ENCODE data around the gene CCDC85C.

CCDC85C gene

DNA sequence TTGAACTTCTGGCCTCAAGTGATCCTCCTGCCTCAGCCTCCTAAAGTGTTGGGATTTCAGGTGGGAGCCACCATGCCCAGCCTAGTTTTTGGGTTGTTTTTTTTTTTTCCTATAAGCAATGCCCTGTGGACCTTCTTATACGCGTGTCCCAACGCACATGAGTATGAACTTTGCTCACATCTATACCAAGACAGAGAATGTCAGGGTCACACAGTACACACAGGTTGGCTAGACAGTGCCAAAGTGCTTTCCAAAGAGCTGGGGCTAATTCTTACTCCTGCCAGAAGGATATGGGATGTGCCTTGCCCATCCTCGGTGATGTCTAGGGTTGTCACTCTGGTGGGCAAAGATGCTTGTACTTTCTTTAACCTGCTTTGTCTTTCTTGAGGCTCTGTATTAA lies 7.6 kb upstream of the CCDC85C start:
- no peaks in the 10 kb centered on the region for H3K36me3 ChIP-seq (ENCODE audit: control insufficient read depth, insufficient read depth, low read length)
- no peak overlapping the region for H3K4me3 ChIP-seq (ENCODE audit: low read length)
- H3K27me3 ChIP-seq (ENCODE audit: control insufficient read depth, insufficient read depth, low read length): no peaks in the 10 kb centered on the region
- H3K27ac ChIP-seq (ENCODE audit: low read depth, low read length): no peak overlapping the region
- H3K9ac ChIP-seq (ENCODE audit: low read length): no peak overlapping the region
- H3K4me1 ChIP-seq (ENCODE audit: control insufficient read depth, insufficient read depth, low read length): no peaks in the 10 kb centered on the region

DNA sequence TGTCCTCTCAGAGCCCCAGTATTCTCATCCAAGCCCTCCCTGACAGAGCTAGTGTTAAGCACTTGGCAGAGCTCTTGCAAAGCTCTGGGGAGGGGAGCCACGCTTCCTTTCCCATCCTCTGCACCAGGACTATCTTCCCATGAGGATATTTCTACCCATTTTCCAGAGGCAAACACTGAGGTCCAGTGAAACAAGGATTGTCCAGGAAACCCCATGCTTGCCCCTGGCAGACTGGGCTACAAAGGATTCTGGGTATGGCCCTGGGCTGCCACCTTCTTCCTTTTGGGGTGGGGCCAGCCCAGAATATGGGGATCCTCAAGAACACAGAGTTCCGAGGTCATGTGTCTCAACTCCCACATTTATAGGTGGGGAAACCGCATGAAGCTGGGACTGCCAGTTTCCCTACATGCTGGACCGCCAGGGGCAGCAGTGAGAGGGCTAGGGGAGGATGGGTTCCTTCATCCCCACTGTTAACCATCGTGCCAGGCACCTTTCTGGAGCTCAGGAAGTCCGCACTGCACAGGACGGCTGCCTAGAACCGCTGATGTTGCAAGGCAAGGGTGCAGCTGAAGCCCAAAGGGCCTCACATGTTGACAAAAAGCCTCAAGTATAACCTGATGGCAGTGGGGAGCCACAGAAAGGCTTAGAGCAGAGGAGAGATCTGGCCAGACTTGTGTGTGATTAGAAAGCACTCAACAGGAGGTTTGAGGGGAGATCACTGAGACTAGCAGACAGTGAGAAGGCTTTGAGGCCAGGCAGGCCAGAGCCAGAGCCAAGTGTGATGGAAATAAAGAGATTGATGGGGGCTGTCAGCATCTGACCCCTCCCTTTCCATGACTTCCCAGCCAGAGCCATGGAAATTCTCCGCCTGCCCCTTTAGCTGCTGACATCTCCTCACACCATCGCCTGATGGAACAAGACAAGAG lies 5.5 kb upstream of the CCDC85C start:
- no peak overlapping the region for H3K4me3 ChIP-seq (ENCODE audit: low read length)
- no peaks in the 10 kb centered on the region for H3K36me3 ChIP-seq (ENCODE audit: control insufficient read depth, insufficient read depth, low read length)
- no peaks in the 10 kb centered on the region for H3K4me1 ChIP-seq (ENCODE audit: control insufficient read depth, insufficient read depth, low read length)
- H3K27ac ChIP-seq (ENCODE audit: low read depth, low read length): no peak overlapping the region
- H3K27me3 ChIP-seq (ENCODE audit: control insufficient read depth, insufficient read depth, low read length): no peaks in the 10 kb centered on the region
- H3K9ac ChIP-seq (ENCODE audit: low read length): no peak overlapping the region

DNA sequence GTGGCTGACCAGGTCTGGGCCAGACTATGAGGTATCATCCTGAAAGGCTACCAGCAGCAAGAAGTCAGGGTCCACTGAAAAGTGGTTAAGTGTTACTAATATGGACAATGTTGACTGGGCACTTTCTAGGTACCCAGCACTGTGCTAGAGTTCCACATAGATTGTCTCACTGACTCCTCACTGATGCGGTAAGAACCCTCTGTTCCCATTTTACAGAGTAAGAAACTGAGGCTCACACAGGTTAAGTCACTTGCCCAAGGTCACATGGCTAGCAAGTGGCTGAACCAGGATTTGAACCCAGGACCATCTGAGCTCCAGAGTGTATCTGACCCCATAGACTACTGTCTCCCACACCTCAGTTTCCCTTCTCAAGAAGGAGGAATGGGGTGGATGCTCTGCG lies 4.6 kb upstream of the CCDC85C start:
- H3K27ac ChIP-seq (ENCODE audit: low read depth, low read length): no peak overlapping the region
- no peaks in the 10 kb centered on the region for H3K27me3 ChIP-seq (ENCODE audit: control insufficient read depth, insufficient read depth, low read length)
- H3K36me3 ChIP-seq (ENCODE audit: control insufficient read depth, insufficient read depth, low read length): no peaks in the 10 kb centered on the region
- no peak overlapping the region for H3K4me3 ChIP-seq (ENCODE audit: low read length)
- H3K9ac ChIP-seq (ENCODE audit: low read length): no peak overlapping the region
- H3K4me1 ChIP-seq (ENCODE audit: control insufficient read depth, insufficient read depth, low read length): no peaks in the 10 kb centered on the region

DNA sequence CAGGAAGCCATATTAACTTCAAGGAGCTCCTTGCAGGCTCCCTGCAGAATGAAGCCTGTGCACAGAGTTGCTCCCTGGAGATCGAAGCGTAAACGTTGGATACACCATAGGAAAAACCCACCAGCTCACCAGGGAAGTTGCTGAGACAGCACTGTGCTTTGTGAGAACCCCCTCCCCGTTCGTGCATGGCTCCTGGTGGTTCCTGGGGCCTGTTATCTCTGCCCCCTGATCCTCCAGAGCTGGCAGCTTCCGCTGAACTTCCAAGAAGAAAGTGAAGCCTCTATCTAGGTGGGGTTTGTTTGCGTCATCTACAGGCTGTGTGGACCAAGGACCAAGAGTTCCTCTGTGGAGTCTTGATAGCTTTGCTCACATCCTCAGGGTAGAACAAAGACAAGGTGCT lies 2.4 kb upstream of the CCDC85C start:
- H3K36me3 ChIP-seq (ENCODE audit: control insufficient read depth, insufficient read depth, low read length): no peaks in the 10 kb centered on the region
- H3K4me1 ChIP-seq (ENCODE audit: control insufficient read depth, insufficient read depth, low read length): peaks cover 3% of the 10 kb centered on the region
- no peak overlapping the region for H3K9ac ChIP-seq (ENCODE audit: low read length)
- H3K27ac ChIP-seq (ENCODE audit: low read depth, low read length): no peak overlapping the region
- H3K4me3 ChIP-seq (ENCODE audit: low read length): no peak overlapping the region
- H3K27me3 ChIP-seq (ENCODE audit: control insufficient read depth, insufficient read depth, low read length): no peaks in the 10 kb centered on the region

DNA sequence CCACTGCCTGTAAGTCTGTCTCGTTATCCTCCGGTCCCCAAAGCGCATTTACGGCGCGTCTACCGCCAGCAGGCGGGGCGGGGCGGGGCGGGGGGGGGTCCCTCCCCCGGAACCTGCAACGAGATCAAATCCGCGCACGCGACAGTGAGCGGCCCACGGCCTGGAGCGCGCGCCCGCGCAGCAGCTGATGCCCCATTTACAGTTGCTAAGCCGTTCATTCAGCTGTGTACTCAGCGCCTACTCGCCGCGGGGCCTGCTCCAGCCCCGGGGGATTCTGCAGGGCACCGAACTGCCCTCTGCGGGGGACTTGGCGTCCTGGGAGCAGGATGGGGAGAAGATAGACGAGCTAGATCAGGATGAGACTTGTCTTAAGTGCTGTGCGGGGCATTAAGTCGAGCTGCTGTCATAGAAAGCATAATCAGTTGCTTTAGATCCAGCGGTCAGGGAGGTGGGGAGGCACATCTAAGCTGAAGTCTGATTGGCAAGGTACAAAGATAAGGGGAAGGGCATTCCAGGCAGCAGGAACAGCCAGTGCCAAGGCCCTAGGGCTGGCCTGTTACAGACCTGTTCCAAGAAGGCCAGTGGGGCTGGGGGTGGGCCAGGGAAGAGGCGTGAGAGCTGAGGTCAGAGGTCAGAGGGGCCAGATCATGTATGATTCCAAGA lies 1.4 kb upstream of the CCDC85C start:
- H3K4me3 ChIP-seq (ENCODE audit: low read length): peak overlapping the region; percentile 76
- H3K27me3 ChIP-seq (ENCODE audit: control insufficient read depth, insufficient read depth, low read length): no peaks in the 10 kb centered on the region
- H3K36me3 ChIP-seq (ENCODE audit: control insufficient read depth, insufficient read depth, low read length): no peaks in the 10 kb centered on the region
- H3K4me1 ChIP-seq (ENCODE audit: control insufficient read depth, insufficient read depth, low read length): peaks cover 8% of the 10 kb centered on the region
- H3K9ac ChIP-seq (ENCODE audit: low read length): peak overlapping the region; percentile 34
- no peak overlapping the region for H3K27ac ChIP-seq (ENCODE audit: low read depth, low read length)

DNA sequence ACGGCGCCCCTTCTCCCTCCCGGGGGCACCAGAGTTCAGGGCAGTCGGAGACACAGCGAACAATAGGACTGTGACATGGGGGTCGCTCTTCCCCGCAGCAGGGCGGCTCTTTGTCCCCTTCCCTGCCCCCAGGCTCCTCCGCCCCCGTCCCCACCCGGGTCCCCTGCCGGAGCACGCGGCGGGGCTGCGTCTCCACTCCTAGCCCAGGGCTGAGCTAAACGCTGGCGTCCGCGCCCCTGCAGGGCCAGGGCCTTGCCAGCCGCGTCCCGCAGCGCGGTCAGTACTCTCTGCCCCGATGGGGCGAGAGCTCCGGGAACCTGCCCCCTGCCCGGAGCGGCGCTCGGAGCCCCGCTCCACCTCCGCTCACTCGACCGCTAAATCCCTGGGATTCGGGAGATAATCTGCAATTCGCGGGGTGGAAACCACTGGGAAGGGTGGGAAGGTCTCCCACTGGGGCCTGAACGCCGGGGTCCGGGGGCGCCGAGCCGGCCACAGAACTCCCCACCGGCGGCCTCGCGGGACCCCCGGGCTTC lies 825 bp upstream of the CCDC85C start:
- Histone ChIP-seq H3K36me3 (ENCODE audit: control insufficient read depth, insufficient read depth, low read length) (no peaks in the 10 kb centered on the region), H3K4me3 (ENCODE audit: low read length) (peak overlapping the region; percentile 76), H3K27me3 (ENCODE audit: control insufficient read depth, insufficient read depth, low read length) (no peaks in the 10 kb centered on the region), H3K4me1 (ENCODE audit: control insufficient read depth, insufficient read depth, low read length) (peaks cover 11% of the 10 kb centered on the region), H3K9ac (ENCODE audit: low read length) (peak overlapping the region; percentile 37), H3K27ac (ENCODE audit: low read depth, low read length) (peak overlapping the region; percentile 74)

DNA sequence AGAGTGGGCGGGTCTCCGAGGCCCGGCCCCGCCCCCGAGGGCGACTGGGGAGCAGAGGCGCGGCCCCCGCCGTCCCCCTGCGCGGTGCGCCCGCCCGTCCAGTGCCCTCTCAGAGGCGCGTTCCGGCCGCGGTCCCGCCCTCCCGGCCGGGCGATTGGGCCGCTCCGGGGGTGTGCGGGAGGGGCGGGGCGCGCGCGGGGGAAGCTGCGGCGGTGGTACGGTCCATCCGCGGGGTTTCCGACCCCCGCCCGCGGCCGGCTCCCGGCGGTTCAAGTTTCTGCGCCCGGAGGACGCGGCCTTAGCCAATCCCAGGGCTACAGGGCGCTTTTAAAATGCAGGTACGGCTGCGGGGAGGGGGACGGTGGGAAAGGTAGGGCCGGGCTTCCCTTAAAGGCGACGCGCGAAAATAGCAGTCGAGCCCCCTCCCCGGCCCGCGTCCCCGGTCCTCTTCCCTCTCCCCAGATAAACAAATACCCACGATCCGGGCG lies 315 bp upstream of the CCDC85C start:
- Histone ChIP-seq H3K27ac (ENCODE audit: low read depth, low read length) (peak overlapping the region; percentile 74), H3K36me3 (ENCODE audit: control insufficient read depth, insufficient read depth, low read length) (no peaks in the 10 kb centered on the region), H3K4me1 (ENCODE audit: control insufficient read depth, insufficient read depth, low read length) (peaks cover 11% of the 10 kb centered on the region), H3K9ac (ENCODE audit: low read length) (peak overlapping the region; percentile 37), H3K27me3 (ENCODE audit: control insufficient read depth, insufficient read depth, low read length) (no peaks in the 10 kb centered on the region), H3K4me3 (ENCODE audit: low read length) (peak overlapping the region; percentile 76)

DNA sequence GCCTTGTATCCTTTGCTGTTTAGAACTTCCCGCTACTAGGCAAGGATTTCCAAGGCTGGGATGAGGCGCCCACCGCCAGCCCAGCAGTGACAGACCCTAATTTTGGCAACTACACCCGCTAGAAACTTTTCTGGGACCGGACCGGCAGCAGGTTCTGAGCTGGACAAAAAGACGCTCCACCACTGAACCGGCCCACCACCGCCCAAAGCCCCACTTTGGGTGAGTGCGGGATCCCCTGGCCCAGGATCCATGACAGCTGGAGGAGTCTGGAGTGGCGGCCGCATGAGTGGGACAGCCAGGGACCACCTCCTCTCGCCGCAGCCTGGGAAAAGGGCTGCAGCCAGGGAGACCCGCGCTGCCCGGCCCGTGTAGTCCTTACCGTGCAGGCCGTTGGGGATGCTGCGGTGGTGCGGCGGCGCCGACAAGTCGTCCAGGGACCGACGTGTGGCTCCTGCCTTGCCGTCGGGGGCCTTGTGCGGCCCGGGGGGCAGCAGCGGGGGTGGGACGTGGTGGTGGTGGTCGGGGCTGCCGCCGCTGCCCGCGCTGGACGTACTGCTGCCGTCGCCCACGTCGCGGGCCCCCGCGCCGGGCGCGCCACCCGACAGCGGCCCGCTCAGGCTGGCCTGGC lies 1.1 kb downstream of the CCDC85C start:
- no peaks in the 10 kb centered on the region for H3K27me3 ChIP-seq (ENCODE audit: control insufficient read depth, insufficient read depth, low read length)
- H3K27ac ChIP-seq (ENCODE audit: low read depth, low read length): peak overlapping the region; percentile 53
- no peaks in the 10 kb centered on the region for H3K36me3 ChIP-seq (ENCODE audit: control insufficient read depth, insufficient read depth, low read length)
- H3K9ac ChIP-seq (ENCODE audit: low read length): no peak overlapping the region
- H3K4me1 ChIP-seq (ENCODE audit: control insufficient read depth, insufficient read depth, low read length): peaks cover 17% of the 10 kb centered on the region
- H3K4me3 ChIP-seq (ENCODE audit: low read length): peak overlapping the region; percentile 76

DNA sequence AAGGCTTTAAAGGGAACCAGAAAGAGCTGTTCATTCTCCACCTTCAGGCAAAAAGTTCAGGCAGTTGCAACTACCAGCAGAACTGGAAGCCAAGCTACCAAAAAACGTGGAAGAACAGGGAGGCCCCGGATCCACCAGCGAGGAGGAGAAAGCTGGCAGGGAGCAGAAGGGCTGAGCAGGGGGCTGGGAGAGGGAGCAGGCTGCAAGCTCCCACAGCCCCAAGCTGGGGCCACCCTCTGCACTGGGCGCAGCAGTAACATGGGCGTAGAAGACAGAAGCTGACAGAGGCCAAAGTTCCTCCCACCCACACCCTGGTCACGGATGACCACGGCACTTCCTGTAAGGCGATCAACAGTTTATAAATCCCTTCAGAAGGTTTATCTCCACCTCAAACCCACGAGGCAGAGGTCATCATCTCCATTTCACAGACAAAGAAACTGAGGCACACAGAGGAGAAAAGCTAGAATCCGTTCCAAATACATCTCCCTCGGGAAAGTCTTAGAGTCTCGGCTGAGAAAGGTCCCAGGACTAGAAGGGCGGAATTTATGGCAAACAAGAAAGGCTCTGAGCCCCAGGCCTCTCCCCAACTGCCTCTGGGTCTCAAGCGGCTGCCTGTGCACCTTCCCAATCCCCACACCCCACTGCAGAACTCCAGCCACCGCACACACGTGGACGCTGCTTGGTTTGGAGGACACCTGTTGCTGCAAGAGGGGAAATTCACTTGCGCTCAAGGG lies 1.8 kb downstream of the CCDC85C start:
- peaks cover 17% of the 10 kb centered on the region for H3K4me1 ChIP-seq (ENCODE audit: control insufficient read depth, insufficient read depth, low read length)
- H3K4me3 ChIP-seq (ENCODE audit: low read length): peak overlapping the region; percentile 76
- peak overlapping the region; percentile 53 for H3K27ac ChIP-seq (ENCODE audit: low read depth, low read length)
- peak overlapping the region; percentile 45 for H3K9ac ChIP-seq (ENCODE audit: low read length)
- no peaks in the 10 kb centered on the region for H3K27me3 ChIP-seq (ENCODE audit: control insufficient read depth, insufficient read depth, low read length)
- no peaks in the 10 kb centered on the region for H3K36me3 ChIP-seq (ENCODE audit: control insufficient read depth, insufficient read depth, low read length)

DNA sequence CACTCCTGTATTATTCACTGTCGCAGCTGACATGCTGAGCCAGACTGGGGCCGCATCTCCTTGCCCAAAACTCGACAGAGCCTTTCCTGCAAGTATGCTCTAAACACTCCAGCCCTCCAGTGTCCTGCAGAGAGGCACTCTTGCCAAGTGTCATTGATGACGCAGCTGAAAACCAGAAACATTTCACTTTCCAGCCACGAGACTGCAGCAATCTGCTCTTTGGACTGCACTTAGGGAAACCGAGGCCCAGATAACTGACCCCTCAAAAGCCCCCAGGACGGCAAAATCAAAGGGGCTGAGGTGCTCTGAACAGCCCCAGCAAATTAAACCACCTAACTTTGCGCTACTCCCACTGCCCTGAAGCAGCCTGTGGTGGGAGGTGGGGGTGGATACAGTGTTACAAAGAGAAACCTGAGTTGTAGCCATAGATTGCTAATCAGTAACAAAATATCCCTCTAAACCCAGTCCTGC lies 2.6 kb downstream of the CCDC85C start:
- Histone ChIP-seq H3K4me1 (ENCODE audit: control insufficient read depth, insufficient read depth, low read length) (peaks cover 23% of the 10 kb centered on the region), H3K27ac (ENCODE audit: low read depth, low read length) (peak overlapping the region; percentile 53), H3K36me3 (ENCODE audit: control insufficient read depth, insufficient read depth, low read length) (no peaks in the 10 kb centered on the region), H3K4me3 (ENCODE audit: low read length) (peak overlapping the region; percentile 76), H3K9ac (ENCODE audit: low read length) (no peak overlapping the region), H3K27me3 (ENCODE audit: control insufficient read depth, insufficient read depth, low read length) (no peaks in the 10 kb centered on the region)

DNA sequence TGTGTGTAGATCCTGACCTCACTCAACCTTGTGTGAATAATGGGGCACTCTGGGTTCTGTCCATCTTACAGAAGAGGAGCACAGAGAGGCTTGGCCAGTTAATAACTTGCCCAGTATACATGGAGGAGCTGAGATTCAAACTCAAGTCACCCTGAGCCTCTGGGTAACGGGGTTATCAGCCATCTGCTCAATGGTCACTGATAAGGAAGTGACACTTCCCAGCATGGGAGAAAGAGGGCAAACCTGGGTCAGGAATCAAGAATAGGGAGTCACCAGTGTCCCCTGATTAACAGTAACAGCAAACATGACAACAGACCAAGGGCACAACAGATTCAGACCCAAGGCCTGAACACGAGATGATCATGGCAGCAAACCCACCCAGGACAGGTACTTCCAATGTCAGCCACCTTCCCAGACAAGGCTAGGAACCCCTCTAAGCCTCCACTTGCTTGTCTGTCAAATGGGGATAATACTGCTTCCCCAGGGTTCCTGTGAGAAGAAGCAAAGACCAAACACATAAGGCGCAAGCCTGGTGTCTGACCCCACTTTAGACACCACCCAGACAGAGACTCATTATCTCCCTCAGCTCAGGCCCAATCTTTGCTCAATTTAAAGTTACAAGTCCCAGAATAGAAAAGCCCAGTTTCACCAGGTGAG lies 3.6 kb downstream of the CCDC85C start:
- Histone ChIP-seq H3K4me1 (ENCODE audit: control insufficient read depth, insufficient read depth, low read length) (peaks cover 28% of the 10 kb centered on the region), H3K27me3 (ENCODE audit: control insufficient read depth, insufficient read depth, low read length) (no peaks in the 10 kb centered on the region), H3K36me3 (ENCODE audit: control insufficient read depth, insufficient read depth, low read length) (no peaks in the 10 kb centered on the region), H3K4me3 (ENCODE audit: low read length) (no peak overlapping the region), H3K9ac (ENCODE audit: low read length) (no peak overlapping the region), H3K27ac (ENCODE audit: low read depth, low read length) (no peak overlapping the region)
